ENCODE data around the gene BCL2L14.

DNA sequence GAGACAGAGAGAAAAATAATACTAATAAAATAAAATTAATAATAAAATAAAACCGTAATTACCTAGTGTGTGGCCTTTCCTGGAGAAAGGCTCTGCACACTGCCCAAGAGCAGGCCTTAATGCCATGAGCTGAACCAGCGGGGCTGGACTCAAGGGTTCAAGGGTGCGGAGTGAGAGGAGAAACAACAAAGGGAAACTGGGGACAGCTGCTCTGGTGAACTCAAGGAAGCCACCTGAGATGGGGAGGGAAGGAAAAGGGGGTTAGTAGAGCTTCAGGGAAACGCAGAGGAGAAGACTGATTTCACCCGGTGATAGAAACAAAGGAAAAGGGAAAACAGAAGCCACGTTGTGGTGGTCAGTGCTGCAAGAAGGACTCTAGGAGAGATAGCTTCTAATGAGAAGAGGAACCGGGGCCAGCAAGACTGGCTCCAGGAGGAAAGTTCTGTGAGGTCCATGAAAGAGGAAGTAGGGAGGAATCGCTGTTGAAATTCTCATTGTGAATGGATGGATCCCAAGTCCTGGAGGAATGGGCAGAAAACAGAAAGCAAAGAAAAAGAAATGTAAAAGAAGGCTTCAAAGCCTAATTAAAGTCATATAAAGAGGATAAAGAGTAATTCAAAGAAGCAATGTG lies 48.3 kb upstream of the BCL2L14 start:
- TF ChIP-seq, protein P1, sequence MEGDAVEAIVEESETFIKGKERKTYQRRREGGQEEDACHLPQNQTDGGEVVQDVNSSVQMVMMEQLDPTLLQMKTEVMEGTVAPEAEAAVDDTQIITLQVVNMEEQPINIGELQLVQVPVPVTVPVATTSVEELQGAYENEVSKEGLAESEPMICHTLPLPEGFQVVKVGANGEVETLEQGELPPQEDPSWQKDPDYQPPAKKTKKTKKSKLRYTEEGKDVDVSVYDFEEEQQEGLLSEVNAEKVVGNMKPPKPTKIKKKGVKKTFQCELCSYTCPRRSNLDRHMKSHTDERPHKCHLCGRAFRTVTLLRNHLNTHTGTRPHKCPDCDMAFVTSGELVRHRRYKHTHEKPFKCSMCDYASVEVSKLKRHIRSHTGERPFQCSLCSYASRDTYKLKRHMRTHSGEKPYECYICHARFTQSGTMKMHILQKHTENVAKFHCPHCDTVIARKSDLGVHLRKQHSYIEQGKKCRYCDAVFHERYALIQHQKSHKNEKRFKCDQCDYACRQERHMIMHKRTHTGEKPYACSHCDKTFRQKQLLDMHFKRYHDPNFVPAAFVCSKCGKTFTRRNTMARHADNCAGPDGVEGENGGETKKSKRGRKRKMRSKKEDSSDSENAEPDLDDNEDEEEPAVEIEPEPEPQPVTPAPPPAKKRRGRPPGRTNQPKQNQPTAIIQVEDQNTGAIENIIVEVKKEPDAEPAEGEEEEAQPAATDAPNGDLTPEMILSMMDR (conservative IDR thresholded peaks at IDR 0.05; ENCODE audit: low read depth, low read length) = no peak
- no peak for TF ChIP-seq EZH2 (IDR thresholded peaks at IDR 0.05; ENCODE audit: borderline replicate concordance, low read depth, low read length, poor library complexity, severe bottlenecking)

Measured in A673 (cell line).